HFFc6 (cell line): ENCODE measurements around the gene ST7. TPM values are rescaled to one million over a fixed set of nuclear protein-coding genes. Genes with fewer than 3 reads are reported as not detected.

Experiments
- DNase-seq: peaks from one replicate; pipeline ENCODE4 v3.0.0-alpha.2; 2018
- H3K27ac Mint-ChIP-seq: 2 replicates; pipeline ENCODE4 v1.8.0; 2020; ENCODE audit warnings: mild to moderate bottlenecking, mixed read lengths
- H3K27me3 Mint-ChIP-seq: 2 replicates; pipeline ENCODE4 v1.8.0; 2021; ENCODE audit warnings: mild to moderate bottlenecking, moderate library complexity, mixed read lengths; ENCODE audit not compliant: insufficient read depth
- H3K36me3 Mint-ChIP-seq: 2 replicates; pipeline ENCODE4 v1.8.0; 2021; ENCODE audit warnings: low read depth, mixed read lengths
- H3K4me1 Mint-ChIP-seq: 2 replicates; pipeline ENCODE4 v1.8.0; 2020; ENCODE audit warnings: low read depth, mixed read lengths
- H3K4me3 Mint-ChIP-seq: 2 replicates; pipeline ENCODE4 v1.8.0; 2020; ENCODE audit warnings: mild to moderate bottlenecking, moderate library complexity, mixed read lengths
- H3K9me3 Mint-ChIP-seq: 2 replicates; pipeline ENCODE4 v1.8.0; 2020; ENCODE audit warnings: mild to moderate bottlenecking, mixed read lengths
- CTCF ChIP-seq: fragments of 200-600 bp; sonication (generic); IDR thresholded peaks from 2 replicates; pipeline ENCODE4 v1.5.0; 2021; ENCODE audit warnings: antibody characterized with exemption, mild to moderate bottlenecking
- total RNA-seq, 6 experiments: library from RNA; stranded (reverse); fragmentation: NEBNext Ultra II Directional; extraction: Animal tissue kit (Norgen Biotek cat#: 25700); gene quantifications; 2 replicates in 1 of 6; 3 replicates in 5 of 6; pipeline ENCODE4 v1.2.3, GENCODE V29; 2021

The ST7 gene
- total RNA-seq, 6 experiments from 2014 or later: 13.5 to 18.8 (median 16.8) TPM

- Mint-ChIP-seq H3K36me3 (peaks cover 5% of the 10 kb centered on the region; the same call in 1 of the 2 replicates), H3K4me1 (peaks cover 46% of the 10 kb centered on the region), H3K27ac (peak overlapping the region; percentile 96; the same call in 1 of the 2 replicates), H3K27me3 (no peaks in the 10 kb centered on the region; the same call in 1 of the 2 replicates), H3K4me3 (no peak overlapping the region), H3K9me3 (no peaks in the 10 kb centered on the region)
- TF ChIP-seq CTCF: no peak
- DNase-seq: no peak
Observed at GRCh38 chr7:117272017-117272759, 318.9 kb downstream of the ST7 start.

- H3K4me1 Mint-ChIP-seq: peaks cover 41% of the 10 kb centered on the region
- H3K27me3 Mint-ChIP-seq: no peaks in the 10 kb centered on the region; the same call in none of the 2 replicates
- H3K36me3 Mint-ChIP-seq: no peaks in the 10 kb centered on the region
- H3K27ac Mint-ChIP-seq: no peak overlapping the region
- no peaks in the 10 kb centered on the region for H3K9me3 Mint-ChIP-seq
- DNase-seq: no peak
- no peak for TF ChIP-seq CTCF
- no peak overlapping the region for H3K4me3 Mint-ChIP-seq
Observed at GRCh38 chr7:117273325-117273724, 320.0 kb downstream of the ST7 start.

GRCh38 chr7:117273814-117274225 is 320.5 kb downstream of the ST7 start:
- no peak for DNase-seq
- no peak overlapping the region for H3K27ac Mint-ChIP-seq

GRCh38 chr7:117274951-117275350 is 321.6 kb downstream of the ST7 start:
- H3K4me3 Mint-ChIP-seq: no peak overlapping the region
- no peaks in the 10 kb centered on the region for H3K36me3 Mint-ChIP-seq
- peak; percentile 35 for DNase-seq
- no peak for TF ChIP-seq CTCF
- H3K27ac Mint-ChIP-seq: no peak overlapping the region
- no peaks in the 10 kb centered on the region; the same call in none of the 2 replicates for H3K27me3 Mint-ChIP-seq
- no peaks in the 10 kb centered on the region for H3K9me3 Mint-ChIP-seq
- H3K4me1 Mint-ChIP-seq: peaks cover 31% of the 10 kb centered on the region

More at GRCh38 chr7:117273814-117274225, 320.5 kb downstream of the ST7 start:
- peaks cover 41% of the 10 kb centered on the region for H3K4me1 Mint-ChIP-seq
- H3K4me3 Mint-ChIP-seq: no peak overlapping the region
- no peak for TF ChIP-seq CTCF
- no peaks in the 10 kb centered on the region for H3K36me3 Mint-ChIP-seq
- H3K27me3 Mint-ChIP-seq: no peaks in the 10 kb centered on the region; the same call in none of the 2 replicates
- H3K9me3 Mint-ChIP-seq: no peaks in the 10 kb centered on the region

- no peaks in the 10 kb centered on the region; the same call in none of the 2 replicates for H3K27me3 Mint-ChIP-seq
- H3K27ac Mint-ChIP-seq: no peak overlapping the region
- TF ChIP-seq CTCF: no peak
- H3K9me3 Mint-ChIP-seq: no peaks in the 10 kb centered on the region
- no peak overlapping the region for H3K4me3 Mint-ChIP-seq
- H3K4me1 Mint-ChIP-seq: peaks cover 30% of the 10 kb centered on the region
- no peaks in the 10 kb centered on the region for H3K36me3 Mint-ChIP-seq
- no peak for DNase-seq
Observed at GRCh38 chr7:117277576-117277975, 324.3 kb downstream of the ST7 start.
